ENCODE data around the gene CTH. TPM values are rescaled to one million over a fixed set of nuclear protein-coding genes. Genes with fewer than 3 reads are reported as not detected.

CTH gene
- total and polyA plus RNA-seq, 2 of the 4 experiments (the other 2 are of a cell fraction), result 2.7 to 3.0 TPM

- in situ Hi-C loops (cut with MboI; ENCODE audit: low sequenced_read_pairs), result no loop called here
- H3K27ac ChIP-seq (ENCODE audit: insufficient read depth, low read length), result no peak overlapping the region
- ATAC-seq (ENCODE audit: low read depth) (peak; percentile 95), DNase-seq (peak; percentile 92)
- H3K27me3 ChIP-seq (ENCODE audit: control insufficient read depth, insufficient read depth, low read length), result no peaks in the 10 kb centered on the region
- WGBS, 2 experiments (ENCODE audit: extremely low coverage in 2 of 2, insufficient read length in 1 of 2), result 100% methylated on average over 1 of the region's 2 CpGs; no CpG with 5 or more reads in 1 of the 2 experiments
- no peak overlapping the region for H2BK15ac ChIP-seq (ENCODE audit: low read depth, low read length)
- no peaks in the 10 kb centered on the region for H3K79me1 ChIP-seq (ENCODE audit: low read depth in 1 of 2, low read length in 2 of 2)
- no peaks in the 10 kb centered on the region for H3K36me3 ChIP-seq (ENCODE audit: control insufficient read depth, insufficient read depth, low read length)
- H2BK5ac ChIP-seq (ENCODE audit: low read depth, low read length, poor library complexity, severe bottlenecking), result no peak overlapping the region
- H3K14ac ChIP-seq (replicated peaks; ENCODE audit: low read depth, low read length), result no peak overlapping the region
- no peak overlapping the region for H3K18ac ChIP-seq (ENCODE audit: low read depth, low read length)
- no peak overlapping the region for H4K91ac ChIP-seq (ENCODE audit: insufficient read depth, low read depth, low read length)
- H3K9me1 ChIP-seq (ENCODE audit: insufficient read depth, low read length), result no peaks in the 10 kb centered on the region; the same call in 1 of the 2 replicates
- H3K4me3 ChIP-seq (ENCODE audit: insufficient read depth, low read depth, low read length), result no peak overlapping the region
- TF ChIP-seq CTCF (conservative IDR thresholded peaks at IDR 0.05; ENCODE audit: low read depth, low read length), result 0 out of 2 replicates have a peak, but pooled peaks have one; percentile 7
- TF ChIP-seq MAFK (IDR thresholded peaks at IDR 0.05; ENCODE audit: low read depth, low read length), result 0 out of 2 replicates have a peak, but pooled peaks have one; percentile 3
- no peak for TF ChIP-seq NFE2L2 (IDR thresholded peaks at IDR 0.05; ENCODE audit: low read depth, low read length)
- TF ChIP-seq MXI1 (IDR thresholded peaks at IDR 0.05; ENCODE audit: borderline replicate concordance, low read depth, low read length), result peak; percentile 20; the same call in 1 of the 2 replicates
- H3K9ac ChIP-seq (ENCODE audit: low read depth, low read length), result no peak overlapping the region
- no peaks in the 10 kb centered on the region for H3K9me3 ChIP-seq (ENCODE audit: control insufficient read depth, insufficient read depth, low read length)
- H4K20me1 ChIP-seq (ENCODE audit: insufficient read depth, low read length), result 0 out of 2 replicates have a peak, but pooled peaks cover 4% of the 10 kb centered on the region
- H2AK9ac ChIP-seq (replicated peaks; ENCODE audit: low read depth, low read length, poor library complexity), result no peak overlapping the region
- peaks cover 6% of the 10 kb centered on the region; the same call in 1 of the 2 replicates for H3K4me1 ChIP-seq (ENCODE audit: control insufficient read depth, insufficient read depth, low read length)
- CTCF ChIA-PET, result interaction anchor here (0.9 to 1.2 kb wide), 3 partner anchors 9 to 50 kb away, joined by 3 read pairs; no protein-coding TSS in a partner anchor
- H3K4ac ChIP-seq (ENCODE audit: low read depth, low read length), result no peak overlapping the region
- POLR2A ChIA-PET (ENCODE audit: unreplicated experiment), result interaction anchor here (0.5 kb wide), 1 partner anchor 243 kb away, joined by 7 read pairs; no protein-coding TSS in a partner anchor
- no peak overlapping the region for H2BK20ac ChIP-seq (ENCODE audit: low read depth, low read length)
- no peak overlapping the region for H2AK5ac ChIP-seq (ENCODE audit: low read depth, low read length)
- no peak overlapping the region for H4K8ac ChIP-seq (ENCODE audit: low read depth in 2 of 2, low read length in 2 of 2)
- BruUV-seq (replicated peaks), result no TSS peak
- H2BK120ac ChIP-seq (ENCODE audit: low read depth, low read length), result no peak overlapping the region
- H4K5ac ChIP-seq (ENCODE audit: low read depth, low read length), result no peak overlapping the region
- peak overlapping the region; percentile 37 for H2AFZ ChIP-seq (replicated peaks; ENCODE audit: low read length, poor library complexity)
- no peak overlapping the region for H3K23ac ChIP-seq (ENCODE audit: low read depth, low read length)
- dilution Hi-C loops (cut with HindIII; ENCODE audit: low sequenced_read_pairs, unreplicated experiment), result no loop called here
- H3K56ac ChIP-seq (ENCODE audit: extremely low read depth, insufficient read depth, low read length), result no peak overlapping the region
- H3K4me2 ChIP-seq (ENCODE audit: low read depth, low read length), result no peak overlapping the region
- intact Hi-C loops (cut with micrococcal nuclease), result no loop called here
These were observed 75.8 kb downstream of the CTH start for GRCh38 chr1:70486676-70487458.
